Activated naive CD8-positive, alpha-beta T cell treated with anti-CD3 and anti-CD28 coated beads, Interleukin-2, amount 50 U/mL, for 24 hours (primary cell): Measurements from ENCODE around the gene PURB.
"Not testable (repeated sequence)": the region's sequence is repeated elsewhere in the genome, so short reads cannot be mapped to it uniquely, and the experiment has no call there.

Experiments
- ATAC-seq: fragments of 150-1000 bp; cut with Tn5 transposase; one replicate; pipeline ENCODE4 v1.10.0; 2021
- DNase-seq: peaks from one replicate; pipeline ENCODE4 v3.0.0; 2021
- H3K27ac Mint-ChIP-seq: one replicate; pipeline ENCODE4 v1.8.0; 2021; ENCODE audit warnings: mild to moderate bottlenecking, mixed read lengths
- H3K27me3 Mint-ChIP-seq: one replicate; pipeline ENCODE4 v1.8.0; 2021; ENCODE audit warnings: mixed read lengths
- H3K36me3 Mint-ChIP-seq: one replicate; pipeline ENCODE4 v1.8.0; 2021; ENCODE audit warnings: low read depth, mixed read lengths
- H3K4me1 Mint-ChIP-seq: one replicate; pipeline ENCODE4 v1.8.0; 2021; ENCODE audit warnings: mixed read lengths
- H3K4me3 Mint-ChIP-seq: one replicate; pipeline ENCODE4 v1.8.0; 2021; ENCODE audit warnings: mild to moderate bottlenecking, moderate library complexity, mixed read lengths
- H3K9me3 Mint-ChIP-seq: one replicate; pipeline ENCODE4 v1.8.0; 2021; ENCODE audit warnings: mixed read lengths

The PURB gene

DNA sequence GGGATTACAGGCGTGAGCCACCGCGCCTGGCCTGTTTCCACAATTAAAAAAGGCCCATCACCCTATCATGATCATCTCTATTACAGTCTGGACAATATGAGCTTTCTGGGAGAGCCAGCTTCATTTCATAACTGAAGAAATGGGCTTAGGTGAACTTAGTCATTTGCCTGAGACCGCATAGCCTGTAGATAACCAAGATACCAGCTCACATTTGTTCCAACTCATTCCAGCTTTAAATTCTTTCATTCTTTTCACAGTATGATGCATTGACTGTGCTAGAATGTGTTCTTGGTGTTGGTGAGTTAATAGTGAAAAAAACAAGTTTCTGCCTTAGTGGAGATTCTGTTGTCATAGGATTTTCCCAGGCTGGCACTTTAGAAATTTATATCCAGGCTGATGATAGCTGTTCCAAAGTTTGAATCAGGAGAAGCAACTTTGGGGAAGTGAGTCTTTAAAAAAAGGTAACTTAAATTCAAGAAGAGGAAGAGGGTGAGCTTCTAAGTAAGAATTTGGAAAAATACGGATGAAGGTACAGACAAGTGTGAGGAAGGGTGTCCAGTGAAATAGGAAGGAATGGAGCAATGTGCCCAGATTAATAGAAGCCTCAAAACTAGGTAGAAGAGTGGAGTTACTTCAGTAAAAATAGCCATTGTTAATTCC is 35.3 kb downstream of the PURB start:
- ATAC-seq (no peak), DNase-seq (no peak)
- Mint-ChIP-seq H3K9me3 (no peaks in the 10 kb centered on the region), H3K27ac (peak overlapping the region; percentile 35), H3K4me3 (peak overlapping the region; percentile 96), H3K4me1 (peaks cover 49% of the 10 kb centered on the region), H3K27me3 (peaks cover 2% of the 10 kb centered on the region), H3K36me3 (peaks cover 5% of the 10 kb centered on the region)

DNA sequence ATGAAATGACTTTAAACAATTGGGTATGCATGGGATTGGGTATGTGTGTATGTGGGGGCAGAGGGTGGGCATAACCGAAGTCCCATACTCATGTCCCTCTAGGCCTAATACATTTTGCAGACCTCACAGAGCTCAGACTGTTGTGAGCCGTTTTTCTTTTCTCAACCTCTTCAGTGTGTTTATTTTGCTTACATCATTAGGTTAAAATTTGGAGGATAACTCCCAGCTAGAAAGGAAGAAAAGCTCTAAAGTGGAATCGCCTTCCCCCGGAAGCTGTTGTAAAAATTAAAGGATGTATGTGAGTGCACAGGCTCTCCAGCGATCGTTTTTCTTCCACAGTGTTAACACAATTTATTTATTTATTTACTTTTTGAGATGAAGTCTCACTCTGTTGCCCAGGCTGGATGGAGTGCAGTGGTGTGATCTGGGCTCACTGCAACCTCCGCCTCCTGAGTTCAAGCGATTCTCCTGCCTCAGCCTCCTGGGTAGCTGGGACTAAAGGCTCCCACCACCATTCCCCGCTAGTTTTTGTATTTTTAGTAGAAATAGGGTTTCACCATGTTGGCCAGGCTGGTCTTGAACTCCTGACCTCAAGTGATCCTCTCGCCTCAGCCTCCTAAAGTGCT is 36.0 kb downstream of the PURB start:
- Mint-ChIP-seq H3K4me1 (peaks cover 55% of the 10 kb centered on the region), H3K4me3 (peak overlapping the region; percentile 96), H3K9me3 (no peaks in the 10 kb centered on the region), H3K27me3 (peaks cover 2% of the 10 kb centered on the region), H3K36me3 (peaks cover 6% of the 10 kb centered on the region), H3K27ac (peak overlapping the region; percentile 97)
- ATAC-seq (no peak), DNase-seq (no peak)

- Mint-ChIP-seq H3K4me1 (peaks cover 51% of the 10 kb centered on the region), H3K36me3 (peaks cover 12% of the 10 kb centered on the region), H3K4me3 (peak within 1 kb of the TSS; percentile 96), H3K27me3 (peaks cover 2% of the 10 kb centered on the region), H3K9me3 (no peaks in the 10 kb centered on the region), H3K27ac (peak within 1 kb of the TSS; percentile 97)
- ATAC-seq (peak; percentile 91), DNase-seq (peak; percentile 100)
Measured at GRCh38 chr7:44847920-44848634, 37.3 kb downstream of the PURB start, which contains the start of gene H2AZ2. Gene H2AZ2 (minus strand): TSS chr7:44848087. CDS start chr7:44847971, 116 bp downstream.

DNA sequence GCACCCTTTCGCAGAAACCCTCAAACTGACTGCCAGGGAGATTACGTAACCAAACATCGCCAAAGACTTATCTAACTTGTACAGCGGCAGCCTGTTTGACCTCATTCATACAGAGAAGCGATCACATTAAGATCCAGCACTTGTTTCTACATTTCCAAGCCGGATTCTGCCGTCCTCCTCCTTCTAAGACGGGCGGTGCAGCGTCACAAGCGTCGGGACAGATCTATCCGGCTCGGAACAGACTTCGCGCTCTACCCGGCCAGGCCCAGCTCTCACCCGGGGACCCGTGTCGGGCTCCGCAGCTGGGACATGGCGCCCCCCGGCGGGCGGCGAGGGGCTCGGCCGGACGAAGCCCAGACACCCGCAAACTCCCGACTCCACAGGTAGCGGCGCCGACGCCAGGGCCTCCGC is 37.8 kb downstream of the PURB start:
- ATAC-seq = peak; percentile 74
- Mint-ChIP-seq H3K4me1 (peaks cover 51% of the 10 kb centered on the region), H3K27me3 (peaks cover 2% of the 10 kb centered on the region), H3K36me3 (peaks cover 15% of the 10 kb centered on the region), H3K27ac (peak overlapping the region; percentile 95), H3K9me3 (no peaks in the 10 kb centered on the region), H3K4me3 (peak overlapping the region; percentile 96)
- peak; percentile 88 for DNase-seq

GRCh38 chr7:44846816-44847508 is 38.4 kb downstream of the PURB start:
- H3K4me1 Mint-ChIP-seq = peaks cover 57% of the 10 kb centered on the region
- H3K27me3 Mint-ChIP-seq = peaks cover 2% of the 10 kb centered on the region
- DNase-seq (no peak), ATAC-seq (no peak)
- H3K36me3 Mint-ChIP-seq = peaks cover 20% of the 10 kb centered on the region
- H3K4me3 Mint-ChIP-seq = peak overlapping the region; percentile 96
- H3K27ac Mint-ChIP-seq = peak overlapping the region; percentile 95
- no peaks in the 10 kb centered on the region for H3K9me3 Mint-ChIP-seq

DNA sequence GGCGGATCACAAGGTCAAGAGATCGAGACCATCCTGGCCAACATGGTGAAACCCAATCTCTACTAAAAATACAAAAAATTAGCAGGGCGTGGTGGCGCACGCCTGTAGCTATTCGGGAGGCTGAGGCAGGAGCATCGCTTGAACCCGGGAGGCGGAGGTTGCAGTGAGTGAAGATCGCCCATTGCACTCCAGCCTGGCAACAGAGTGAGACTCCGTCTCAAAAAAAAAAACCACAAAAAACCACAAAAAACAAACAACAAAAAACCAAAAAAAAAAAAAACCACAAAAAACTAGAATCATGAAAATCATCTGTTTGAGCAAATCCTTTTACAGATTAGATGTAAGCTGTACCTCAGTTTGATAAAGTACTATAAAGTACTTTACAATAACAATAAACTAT is 38.9 kb downstream of the PURB start:
- peaks cover 24% of the 10 kb centered on the region for H3K36me3 Mint-ChIP-seq
- not testable (repeated sequence) for H3K9me3 Mint-ChIP-seq, ATAC-seq, H3K27me3 Mint-ChIP-seq
- peak; percentile 17 for DNase-seq
- peaks cover 61% of the 10 kb centered on the region for H3K4me1 Mint-ChIP-seq
- peak overlapping the region; percentile 96 for H3K4me3 Mint-ChIP-seq
- peak overlapping the region; percentile 95 for H3K27ac Mint-ChIP-seq

GRCh38 chr7:44845451-44845850 is 39.9 kb downstream of the PURB start:
- peak overlapping the region; percentile 96 for H3K4me3 Mint-ChIP-seq
- DNase-seq (no peak), ATAC-seq (no peak)
- H3K9me3 Mint-ChIP-seq = no peaks in the 10 kb centered on the region
- peaks cover 2% of the 10 kb centered on the region for H3K27me3 Mint-ChIP-seq
- no peak overlapping the region for H3K27ac Mint-ChIP-seq
- peaks cover 30% of the 10 kb centered on the region for H3K36me3 Mint-ChIP-seq
- peaks cover 63% of the 10 kb centered on the region for H3K4me1 Mint-ChIP-seq

GRCh38 chr7:44843440-44843839 is 41.9 kb downstream of the PURB start:
- Mint-ChIP-seq H3K4me1 (peaks cover 47% of the 10 kb centered on the region), H3K36me3 (peaks cover 38% of the 10 kb centered on the region)
- H3K9me3 Mint-ChIP-seq, H3K27ac Mint-ChIP-seq, H3K27me3 Mint-ChIP-seq, H3K4me3 Mint-ChIP-seq, DNase-seq, ATAC-seq: not testable (repeated sequence)

DNA sequence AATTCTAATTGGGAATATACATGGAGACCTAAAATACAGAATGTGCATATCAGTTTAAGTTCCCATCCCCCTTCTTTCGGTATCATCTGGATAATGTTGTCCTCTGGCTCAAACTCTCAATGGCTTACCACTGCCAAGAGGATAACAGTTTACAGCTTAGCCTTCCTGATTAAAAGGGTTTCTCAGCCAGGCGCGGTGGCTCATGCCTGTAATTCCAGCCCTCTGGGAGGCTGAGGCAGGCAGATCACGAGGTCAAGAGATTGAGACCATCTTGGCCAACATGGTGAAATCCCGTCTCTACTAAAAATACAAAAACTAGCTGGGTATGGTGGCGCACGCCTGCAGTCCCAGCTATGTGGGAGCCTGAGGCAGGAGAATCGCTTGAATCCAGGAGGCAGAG is 42.7 kb downstream of the PURB start:
- H3K27me3 Mint-ChIP-seq, ATAC-seq, H3K4me3 Mint-ChIP-seq, DNase-seq, H3K9me3 Mint-ChIP-seq: not testable (repeated sequence)
- Mint-ChIP-seq H3K4me1 (peaks cover 44% of the 10 kb centered on the region), H3K27ac (peak overlapping the region; percentile 17), H3K36me3 (peaks cover 35% of the 10 kb centered on the region)

DNA sequence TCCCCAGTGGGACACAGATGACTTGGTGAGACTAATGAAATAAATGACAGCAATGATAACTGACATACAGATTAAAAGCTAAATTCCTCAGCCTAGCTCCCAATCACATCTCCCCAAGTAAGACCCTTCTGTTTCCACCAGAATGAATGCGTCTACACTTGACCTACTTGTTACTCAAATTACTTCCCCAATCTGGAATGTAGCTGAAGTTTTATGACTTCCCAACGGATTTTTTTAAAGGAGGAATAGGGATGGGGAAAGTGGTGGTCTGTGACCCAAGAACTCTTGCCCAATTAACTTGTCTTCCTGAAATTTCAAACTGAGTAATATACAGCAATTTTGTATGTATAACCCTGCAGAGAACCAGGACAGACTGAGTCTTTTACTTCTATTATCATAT is 46.6 kb downstream of the PURB start:
- Mint-ChIP-seq H3K4me1 (peaks cover 16% of the 10 kb centered on the region), H3K27me3 (no peaks in the 10 kb centered on the region), H3K27ac (no peak overlapping the region), H3K36me3 (peaks cover 51% of the 10 kb centered on the region), H3K4me3 (no peak overlapping the region), H3K9me3 (no peaks in the 10 kb centered on the region)
- DNase-seq = no peak
- ATAC-seq = no peak

DNA sequence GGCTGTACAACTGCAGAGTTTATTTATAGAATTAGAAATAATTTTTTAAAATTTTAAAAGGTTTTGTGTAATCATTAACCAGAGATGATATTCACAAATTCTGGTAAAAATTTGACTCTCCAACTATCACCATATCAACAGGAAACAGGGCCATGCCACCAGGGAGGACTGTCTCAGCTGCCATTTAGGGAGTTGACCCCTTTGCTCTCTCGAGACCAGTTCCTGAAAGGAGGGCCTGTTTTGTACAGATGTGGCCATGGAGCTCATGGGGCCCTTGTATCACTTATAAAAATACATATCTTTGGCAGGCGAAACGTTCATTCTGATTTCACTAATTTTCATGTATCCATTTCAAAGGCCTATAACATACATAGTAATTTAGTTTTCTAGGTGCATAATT is 57.8 kb downstream of the PURB start:
- H3K9me3 Mint-ChIP-seq = no peaks in the 10 kb centered on the region
- no peak overlapping the region for H3K4me3 Mint-ChIP-seq
- H3K27ac Mint-ChIP-seq = no peak overlapping the region
- H3K27me3 Mint-ChIP-seq = no peaks in the 10 kb centered on the region
- no peak for ATAC-seq
- H3K36me3 Mint-ChIP-seq = peaks cover 28% of the 10 kb centered on the region
- peaks cover 13% of the 10 kb centered on the region for H3K4me1 Mint-ChIP-seq
- no peak for DNase-seq
